Thyroid gland (tissue), 4 donors: ENCODE data around the gene ZBTB42. TPM values are rescaled to one million over a fixed set of nuclear protein-coding genes. Genes with fewer than 3 reads are reported as not detected.

ENCODE experiments used
- DNase-seq, 2 donors: peaks; one replicate each; pipeline ENCODE4 v3.0.0-alpha.2; 2019
- H3K27ac ChIP-seq, 3 donors: fragments of 200-600 bp; sonication (generic); 1 replicate in 2 of 3; 2 replicates in 1 of 3; pipeline ENCODE4 v1.5.1; 2016 to 2019; ENCODE audit warnings: mild to moderate bottlenecking in 1 of 3, moderate library complexity in 1 of 3
- H3K27me3 ChIP-seq: fragments of 200-600 bp; sonication (generic); one replicate; pipeline ENCODE4 v1.5.1; 2019
- H3K36me3 ChIP-seq, 2 donors: fragments of 200-600 bp; sonication (generic); one replicate each; pipeline ENCODE4 v1.5.1; 2016 to 2019
- H3K4me1 ChIP-seq, 2 donors: fragments of 200-600 bp; sonication (generic); one replicate each; pipeline ENCODE4 v1.5.1; 2017 to 2019
- H3K4me3 ChIP-seq, 3 donors: fragments of 200-600 bp; sonication (generic); replicated peaks in 1 of 3; 1 replicate in 2 of 3; 2 replicates in 1 of 3; pipeline ENCODE4 v1.5.1; 2016; ENCODE audit warnings: mild to moderate bottlenecking in 1 of 3
- H3K9me3 ChIP-seq: fragments of 200-600 bp; sonication (generic); one replicate; pipeline ENCODE4 v1.5.1; 2017
- CTCF ChIP-seq, 6 experiments: fragments of 200-600 bp in 3 of 6; fragments of 450-650 bp in 3 of 6; sonication (generic) in 3 of 6; IDR thresholded peaks; one replicate each; pipeline ENCODE4 v1.5.1; 2016 to 2019; ENCODE audit warnings: antibody characterized with exemption in 6 of 6, mild to moderate bottlenecking in 2 of 6, inconsistent platforms in 1 of 6, moderate library complexity in 1 of 6
- POLR2A ChIP-seq, 2 donors: fragments of 450-650 bp; IDR thresholded peaks; one replicate each; pipeline ENCODE4 v1.6.1; 2017; ENCODE audit warnings: antibody characterized with exemption in 2 of 2, mild to moderate bottlenecking in 2 of 2, moderate library complexity in 1 of 2
- WGBS, 2 donors: methylation state at CpG; one replicate each; pipeline ENCODE4 v1.1.5; 2017; 5-methylcytosine and 5-hydroxymethylcytosine counted together
- intact Hi-C: fragments of 100-400 bp; cut with DNase I; formaldehyde crosslinking; loops from one replicate; pipeline ENCODE4 v1.15.1; 2023
- total RNA-seq, 4 donors: library from RNA; depleted of rRNA; stranded (reverse); fragments of >200 nt; gene quantifications; one replicate each; pipeline ENCODE4 v1.2.3, GENCODE V29; 2016

ZBTB42 gene
- total RNA-seq, 4 donors from 2014 or later, result 12.9 to 29.4 (median 16.8) TPM

GRCh38 chr14:104794993-104795780 lies 5.7 kb upstream of the ZBTB42 start, which contains the start of gene AKT1:
AKT1 (minus strand) TSS chr14:104795748; CDS start chr14:104792643, 3,105 bp downstream.
- TF ChIP-seq CTCF (IDR thresholded peaks at IDR 0.05) (no peak), POLR2A (IDR thresholded peaks at IDR 0.05) (no peak)
- Histone ChIP-seq H3K4me3 (peak within 1 kb of the TSS; percentile 51 to 82 (median 75)), H3K4me1 (peaks cover 59 to 63% of the 10 kb centered on the region in 2 donors), H3K27me3 (no peaks in the 10 kb centered on the region), H3K9me3 (no peaks in the 10 kb centered on the region), H3K36me3 (peaks cover 0 to 13% of the 10 kb centered on the region in 2 donors), H3K27ac (peak within 1 kb of the TSS; percentile 78 to 98 (median 96))
- intact Hi-C loops, result no loop called here
- no CpG with 5 or more reads among the region's 124 CpGs for WGBS, 2 donors
- DNase-seq, result no peak

GRCh38 chr14:104795781-104796686 lies 4.9 kb upstream of the ZBTB42 start:
- WGBS, 2 donors, result 26 to 31% methylated on average over 18 to 22 of the region's 55 CpGs
- Histone ChIP-seq H3K9me3 (no peaks in the 10 kb centered on the region), H3K27me3 (no peaks in the 10 kb centered on the region), H3K27ac (peak overlapping the region; percentile 78 to 98 (median 96)), H3K36me3 (peaks cover 0 to 5% of the 10 kb centered on the region in 2 donors), H3K4me3 (peak overlapping the region in 1 of 3 donors; percentile 34), H3K4me1 (peaks cover 60 to 63% of the 10 kb centered on the region in 2 donors)
- DNase-seq, result peak; percentile 53 to 59
- TF ChIP-seq CTCF (IDR thresholded peaks at IDR 0.05) (no peak), POLR2A (IDR thresholded peaks at IDR 0.05) (peak; percentile 75 to 83)
- intact Hi-C loops, result no loop called here

GRCh38 chr14:104796687-104797081 lies 4.2 kb upstream of the ZBTB42 start:
- WGBS, 2 donors, result 38 to 46% methylated on average over 1 to 3 of the region's 6 CpGs
- TF ChIP-seq CTCF (IDR thresholded peaks at IDR 0.05) (no peak), POLR2A (IDR thresholded peaks at IDR 0.05) (no peak)
- no peak overlapping the region for H3K4me3 ChIP-seq
- H3K9me3 ChIP-seq, result no peaks in the 10 kb centered on the region
- no peaks in the 10 kb centered on the region for H3K36me3 ChIP-seq
- peak; percentile 53 to 57 for DNase-seq
- peak overlapping the region; percentile 78 to 98 (median 96) for H3K27ac ChIP-seq
- H3K4me1 ChIP-seq, result peaks cover 66% of the 10 kb centered on the region in 2 donors
- no peaks in the 10 kb centered on the region for H3K27me3 ChIP-seq
- intact Hi-C loops, result no loop called here

GRCh38 chr14:104797115-104798044 lies 3.5 kb upstream of the ZBTB42 start:
- peak in 1 of 2 donors; percentile 12 for TF ChIP-seq POLR2A (IDR thresholded peaks at IDR 0.05)
- no peak for TF ChIP-seq CTCF (IDR thresholded peaks at IDR 0.05)
- no peak overlapping the region for H3K4me3 ChIP-seq
- H3K36me3 ChIP-seq, result no peaks in the 10 kb centered on the region
- H3K27ac ChIP-seq, result peak overlapping the region; percentile 78 to 98 (median 96)
- DNase-seq, result peak; percentile 85 to 86
- intact Hi-C loops, result no loop called here
- H3K9me3 ChIP-seq, result no peaks in the 10 kb centered on the region
- H3K4me1 ChIP-seq, result peaks cover 65 to 66% of the 10 kb centered on the region in 2 donors
- 20 to 36% methylated on average over 4 to 8 of the region's 18 CpGs for WGBS, 2 donors
- H3K27me3 ChIP-seq, result no peaks in the 10 kb centered on the region
